GM19328 (cell line): Measurements from ENCODE around the gene DNER.
"Not testable (repeated sequence)": the region's sequence is repeated elsewhere in the genome, so short reads cannot be mapped to it uniquely, and the experiment has no call there.

Experiments used
- ATAC-seq: cut with Tn5 transposase; IDR thresholded peaks from one replicate; pipeline ENCODE4 v1.9.1; 2021; ENCODE audit warnings: mild to moderate bottlenecking, moderate library complexity; ENCODE audit not compliant: unreplicated experiment

The DNER gene

GRCh38 chr2:229409751-229410181 lies 304.6 kb downstream of the DNER start:
- ATAC-seq: no peak

- no peak for ATAC-seq
Observed at GRCh38 chr2:229408962-229409361, 305.4 kb downstream of the DNER start.

- ATAC-seq: no peak
Observed at GRCh38 chr2:229408356-229408755, 306.0 kb downstream of the DNER start.

- ATAC-seq: no peak
Observed at GRCh38 chr2:229407170-229407569, 307.2 kb downstream of the DNER start.

- no peak for ATAC-seq
Observed at GRCh38 chr2:229405796-229406195, 308.6 kb downstream of the DNER start.

GRCh38 chr2:229403296-229403695 lies 311.1 kb downstream of the DNER start:
- ATAC-seq: no peak

GRCh38 chr2:229401171-229401865 lies 313.0 kb downstream of the DNER start:
- no peak for ATAC-seq

GRCh38 chr2:229393926-229394325 lies 320.4 kb downstream of the DNER start:
- ATAC-seq: no peak

- no peak for ATAC-seq
Observed at GRCh38 chr2:229392196-229392595, 322.2 kb downstream of the DNER start.

- no peak for ATAC-seq
Observed at GRCh38 chr2:229388731-229389130, 325.6 kb downstream of the DNER start.

GRCh38 chr2:229387866-229388265 lies 326.5 kb downstream of the DNER start:
- ATAC-seq: no peak

- no peak for ATAC-seq
Observed at GRCh38 chr2:229380101-229380625, 334.2 kb downstream of the DNER start.

- no peak for ATAC-seq
Observed at GRCh38 chr2:229378386-229378785, 336.0 kb downstream of the DNER start.

GRCh38 chr2:229376866-229377265 lies 337.5 kb downstream of the DNER start:
- no peak for ATAC-seq

GRCh38 chr2:229375251-229375650 lies 339.1 kb downstream of the DNER start:
- ATAC-seq: no peak

GRCh38 chr2:229373311-229373710 lies 341.0 kb downstream of the DNER start:
- ATAC-seq: not testable (repeated sequence)

GRCh38 chr2:229372207-229372606 lies 342.1 kb downstream of the DNER start:
- no peak for ATAC-seq

GRCh38 chr2:229371086-229371485 lies 343.3 kb downstream of the DNER start:
- ATAC-seq: no peak

GRCh38 chr2:229370509-229370908 lies 343.8 kb downstream of the DNER start:
- no peak for ATAC-seq

- no peak for ATAC-seq
Observed at GRCh38 chr2:229363185-229363814, 351.1 kb downstream of the DNER start.

GRCh38 chr2:229350883-229351282 lies 363.5 kb downstream of the DNER start:
- no peak for ATAC-seq

GRCh38 chr2:229350117-229350805 lies 364.1 kb downstream of the DNER start:
- ATAC-seq: no peak
